Measurements from ENCODE around the gene KISS1R.

DNA sequence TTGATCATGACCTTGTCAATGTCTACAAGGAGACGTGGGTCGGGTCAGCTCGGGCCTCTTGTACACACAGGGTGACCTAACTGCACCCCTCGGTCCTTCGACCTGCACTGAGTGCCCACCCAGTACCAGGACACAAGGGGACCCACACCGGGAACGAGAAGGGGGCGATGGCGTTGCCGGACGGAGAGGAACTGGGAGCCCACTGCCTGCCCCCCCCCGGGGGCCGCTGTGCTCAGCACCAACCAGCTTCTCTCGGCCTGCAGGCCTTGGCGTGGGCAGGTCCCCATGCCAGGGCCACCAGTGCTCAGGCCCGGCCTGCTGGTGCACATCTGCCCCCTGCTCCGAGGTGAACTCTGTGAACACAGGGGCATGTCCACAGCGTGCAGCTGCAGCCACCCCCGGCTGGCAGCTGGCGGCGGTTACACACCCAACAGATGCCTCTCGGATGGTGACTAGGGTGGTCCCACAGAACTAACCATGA, 43.5 kb upstream of the KISS1R start:
- TF ChIP-seq, protein P1, sequence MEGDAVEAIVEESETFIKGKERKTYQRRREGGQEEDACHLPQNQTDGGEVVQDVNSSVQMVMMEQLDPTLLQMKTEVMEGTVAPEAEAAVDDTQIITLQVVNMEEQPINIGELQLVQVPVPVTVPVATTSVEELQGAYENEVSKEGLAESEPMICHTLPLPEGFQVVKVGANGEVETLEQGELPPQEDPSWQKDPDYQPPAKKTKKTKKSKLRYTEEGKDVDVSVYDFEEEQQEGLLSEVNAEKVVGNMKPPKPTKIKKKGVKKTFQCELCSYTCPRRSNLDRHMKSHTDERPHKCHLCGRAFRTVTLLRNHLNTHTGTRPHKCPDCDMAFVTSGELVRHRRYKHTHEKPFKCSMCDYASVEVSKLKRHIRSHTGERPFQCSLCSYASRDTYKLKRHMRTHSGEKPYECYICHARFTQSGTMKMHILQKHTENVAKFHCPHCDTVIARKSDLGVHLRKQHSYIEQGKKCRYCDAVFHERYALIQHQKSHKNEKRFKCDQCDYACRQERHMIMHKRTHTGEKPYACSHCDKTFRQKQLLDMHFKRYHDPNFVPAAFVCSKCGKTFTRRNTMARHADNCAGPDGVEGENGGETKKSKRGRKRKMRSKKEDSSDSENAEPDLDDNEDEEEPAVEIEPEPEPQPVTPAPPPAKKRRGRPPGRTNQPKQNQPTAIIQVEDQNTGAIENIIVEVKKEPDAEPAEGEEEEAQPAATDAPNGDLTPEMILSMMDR (conservative IDR thresholded peaks at IDR 0.05 in 1 of 2, IDR thresholded peaks at IDR 0.05 in 1 of 2; ENCODE audit: low read depth in 1 of 2, low read length in 2 of 2) = no peak
- no peak for TF ChIP-seq EZH2 (IDR thresholded peaks at IDR 0.05; ENCODE audit: low read length, missing control alignments)

Measured in fibroblast of lung (primary cell).